GM23248 (cell line): ENCODE data around the gene FPR2.

Source experiments
- EZH2 ChIP-seq: fragments of 200-600 bp; sonication (generic); IDR thresholded peaks from 2 replicates; pipeline ENCODE4 v1.6.1; 2018; ENCODE audit warnings: antibody characterized with exemption, mild to moderate bottlenecking; ENCODE audit not compliant: insufficient read depth, poor library complexity, severe bottlenecking
- EZH2phosphoT487 ChIP-seq: fragments of 200-600 bp; sonication (generic); IDR thresholded peaks from 2 replicates; pipeline ENCODE4 v1.6.1; 2018; ENCODE audit warnings: antibody characterized with exemption, moderate library complexity, mild to moderate bottlenecking, low read depth; ENCODE audit not compliant: insufficient read depth

GRCh38 chr19:51724543-51724942 is 36.4 kb upstream of the FPR2 start:
- no peak for TF ChIP-seq EZH2
- no peak for TF ChIP-seq EZH2phosphoT487
